Gastrocnemius medialis (tissue), 4 donors: ENCODE data around the gene BANP.

Experiments
- POLR2A ChIP-seq, 2 donors: fragments of 450-650 bp; IDR thresholded peaks; one replicate each; pipeline ENCODE4 v1.6.1; 2017; ENCODE audit warnings: antibody characterized with exemption in 2 of 2, mild to moderate bottlenecking in 2 of 2, moderate library complexity in 2 of 2
- TF ChIP-seq, protein P1 (sequence below), 5 experiments: fragments of 450-650 bp in 3 of 5; fragments of 200-600 bp in 2 of 5; sonication (generic) in 2 of 5; IDR thresholded peaks in 4 of 5; conservative IDR thresholded peaks in 1 of 5; 1 replicate in 4 of 5; 2 replicates in 1 of 5; pipeline ENCODE4 v1.5.1; 2016 to 2019; ENCODE audit warnings: antibody characterized with exemption in 5 of 5, mild to moderate bottlenecking in 3 of 5, moderate library complexity in 3 of 5

DNA sequence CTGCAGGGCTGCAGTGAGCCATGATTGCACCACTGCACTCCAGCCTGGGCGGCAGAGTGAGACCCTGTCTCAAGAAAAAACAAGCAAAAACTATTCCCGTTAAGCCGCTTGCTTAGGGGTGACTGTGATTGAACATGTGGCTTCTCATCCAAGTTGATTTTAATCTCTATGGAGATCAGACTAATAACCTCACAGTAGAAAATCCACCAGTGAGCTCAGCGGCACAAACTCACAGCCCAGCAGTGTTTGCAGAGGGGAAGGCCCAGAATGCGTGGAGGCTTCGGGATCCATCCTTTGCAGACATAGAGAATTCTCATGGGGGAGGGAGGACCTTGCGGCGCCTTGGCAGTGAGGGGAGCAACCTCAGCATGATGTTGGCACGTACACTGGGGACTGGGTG is 7.4 kb downstream of the BANP start:
- TF ChIP-seq POLR2A (IDR thresholded peaks at IDR 0.05) = no peak
- TF ChIP-seq, protein P1, sequence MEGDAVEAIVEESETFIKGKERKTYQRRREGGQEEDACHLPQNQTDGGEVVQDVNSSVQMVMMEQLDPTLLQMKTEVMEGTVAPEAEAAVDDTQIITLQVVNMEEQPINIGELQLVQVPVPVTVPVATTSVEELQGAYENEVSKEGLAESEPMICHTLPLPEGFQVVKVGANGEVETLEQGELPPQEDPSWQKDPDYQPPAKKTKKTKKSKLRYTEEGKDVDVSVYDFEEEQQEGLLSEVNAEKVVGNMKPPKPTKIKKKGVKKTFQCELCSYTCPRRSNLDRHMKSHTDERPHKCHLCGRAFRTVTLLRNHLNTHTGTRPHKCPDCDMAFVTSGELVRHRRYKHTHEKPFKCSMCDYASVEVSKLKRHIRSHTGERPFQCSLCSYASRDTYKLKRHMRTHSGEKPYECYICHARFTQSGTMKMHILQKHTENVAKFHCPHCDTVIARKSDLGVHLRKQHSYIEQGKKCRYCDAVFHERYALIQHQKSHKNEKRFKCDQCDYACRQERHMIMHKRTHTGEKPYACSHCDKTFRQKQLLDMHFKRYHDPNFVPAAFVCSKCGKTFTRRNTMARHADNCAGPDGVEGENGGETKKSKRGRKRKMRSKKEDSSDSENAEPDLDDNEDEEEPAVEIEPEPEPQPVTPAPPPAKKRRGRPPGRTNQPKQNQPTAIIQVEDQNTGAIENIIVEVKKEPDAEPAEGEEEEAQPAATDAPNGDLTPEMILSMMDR (IDR thresholded peaks at IDR 0.05 in 4 of 5, conservative IDR thresholded peaks at IDR 0.05 in 1 of 5) = no peak
